ENCODE data around the gene DEDD2.

Gene DEDD2

GRCh38 chr19:42174958-42175734 lies 42.3 kb downstream of the DEDD2 start:
- DNase-seq (ENCODE audit: low spot score): peak; percentile 32

GRCh38 chr19:42174188-42174587 lies 43.3 kb downstream of the DEDD2 start:
- DNase-seq (ENCODE audit: low spot score): no peak

- DNase-seq (ENCODE audit: low spot score): no peak
Measured at GRCh38 chr19:42173695-42174094, 43.8 kb downstream of the DEDD2 start.

- no peak for DNase-seq (ENCODE audit: low spot score)
Measured at GRCh38 chr19:42172261-42172660, 45.2 kb downstream of the DEDD2 start.

GRCh38 chr19:42170715-42171114 lies 46.8 kb downstream of the DEDD2 start:
- no peak for DNase-seq (ENCODE audit: low spot score)

GRCh38 chr19:42169486-42170413 lies 47.7 kb downstream of the DEDD2 start:
- no peak for DNase-seq (ENCODE audit: low spot score)

GRCh38 chr19:42168206-42168605 lies 49.3 kb downstream of the DEDD2 start:
- DNase-seq (ENCODE audit: low spot score): no peak

GRCh38 chr19:42166316-42166715 lies 51.2 kb downstream of the DEDD2 start:
- no peak for DNase-seq (ENCODE audit: low spot score)

GRCh38 chr19:42165146-42165545 lies 52.3 kb downstream of the DEDD2 start:
- no peak for DNase-seq (ENCODE audit: low spot score)

GRCh38 chr19:42161616-42162263 lies 55.7 kb downstream of the DEDD2 start:
- no peak for DNase-seq (ENCODE audit: low spot score)

- no peak for DNase-seq (ENCODE audit: low spot score)
Measured at GRCh38 chr19:42159942-42160341, 57.5 kb downstream of the DEDD2 start.

GRCh38 chr19:42158926-42159325 lies 58.6 kb downstream of the DEDD2 start:
- DNase-seq (ENCODE audit: low spot score): no peak

- no peak for DNase-seq (ENCODE audit: low spot score)
Measured at GRCh38 chr19:42156571-42156970, 60.9 kb downstream of the DEDD2 start.

GRCh38 chr19:42155796-42156195 lies 61.7 kb downstream of the DEDD2 start:
- DNase-seq (ENCODE audit: low spot score): no peak

- no peak for DNase-seq (ENCODE audit: low spot score)
Measured at GRCh38 chr19:42154471-42155323, 62.8 kb downstream of the DEDD2 start.

GRCh38 chr19:42153672-42154433 lies 63.6 kb downstream of the DEDD2 start:
- DNase-seq (ENCODE audit: low spot score): peak; percentile 71

- peak; percentile 30 for DNase-seq (ENCODE audit: low spot score)
Measured at GRCh38 chr19:42152910-42153671, 64.4 kb downstream of the DEDD2 start.

GRCh38 chr19:42151782-42152684 lies 65.4 kb downstream of the DEDD2 start:
- DNase-seq (ENCODE audit: low spot score): no peak
